OCI-M2 (cell line): ENCODE measurements around the gene ZNF644.

Source experiments
- DNase-seq: peaks from one replicate; lab custom pipeline; 2025; ENCODE audit not compliant: unreplicated experiment; lab: John Stamatoyannopoulos, UW

The ZNF644 gene

GRCh38 chr1:90989302-90989701, 32.5 kb downstream of the ZNF644 start:
- no peak for DNase-seq

DNA sequence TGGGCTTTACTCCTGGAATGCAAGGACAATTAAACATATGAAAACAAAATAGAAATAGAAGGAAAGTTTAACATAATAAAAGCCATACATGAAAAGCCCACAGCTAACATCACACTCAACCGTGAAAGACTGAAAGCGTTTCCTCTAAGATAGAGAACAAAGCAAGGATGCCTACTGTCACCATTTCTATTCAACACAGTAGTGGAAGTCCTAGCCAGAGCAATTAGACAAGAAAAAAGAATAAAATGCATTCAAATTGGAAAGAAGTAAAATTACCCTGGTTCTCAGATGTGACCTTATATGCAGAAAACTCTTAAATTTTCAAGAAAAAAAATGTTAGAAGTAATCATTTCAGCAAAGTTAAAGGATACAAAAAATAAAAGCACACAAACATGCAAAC, 34.0 kb downstream of the ZNF644 start:
- no peak for DNase-seq

DNA sequence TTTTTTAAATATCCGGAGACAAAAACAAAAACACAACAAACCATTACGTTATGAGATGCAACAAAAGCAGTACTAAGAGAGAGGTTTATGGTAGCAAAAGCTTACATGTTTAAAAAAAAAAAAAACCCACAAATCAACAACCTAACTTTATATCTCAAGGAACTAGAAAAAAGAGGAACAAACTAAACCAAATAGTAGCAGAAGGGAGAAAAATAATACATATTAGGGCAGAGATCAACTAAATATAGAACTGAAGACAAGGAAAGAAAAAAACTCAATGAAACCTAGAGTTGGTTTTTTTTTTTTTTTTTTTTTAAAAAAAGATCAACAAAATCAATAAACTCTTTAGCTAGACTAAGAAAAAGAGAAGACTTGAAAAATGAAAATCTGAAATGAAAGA, 34.9 kb downstream of the ZNF644 start:
- DNase-seq, result no peak

DNA sequence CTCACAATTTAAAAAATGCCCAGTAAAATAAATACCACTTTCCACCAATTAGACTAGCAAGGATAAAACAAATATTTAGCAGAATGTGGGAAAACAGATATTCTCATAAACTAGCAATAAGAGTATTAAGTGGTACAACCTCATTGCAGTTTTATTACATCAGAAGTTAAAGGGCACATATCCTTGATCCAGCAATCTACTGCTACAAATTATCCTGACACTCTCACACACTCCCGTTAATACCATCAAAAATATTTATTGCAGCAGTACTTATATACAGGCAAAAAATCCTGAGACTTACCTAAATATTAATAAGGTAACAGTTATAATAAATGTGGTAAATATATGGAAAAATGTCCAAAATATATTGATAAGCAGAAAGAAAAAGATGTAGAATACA, 44.3 kb downstream of the ZNF644 start:
- no peak for DNase-seq

DNA sequence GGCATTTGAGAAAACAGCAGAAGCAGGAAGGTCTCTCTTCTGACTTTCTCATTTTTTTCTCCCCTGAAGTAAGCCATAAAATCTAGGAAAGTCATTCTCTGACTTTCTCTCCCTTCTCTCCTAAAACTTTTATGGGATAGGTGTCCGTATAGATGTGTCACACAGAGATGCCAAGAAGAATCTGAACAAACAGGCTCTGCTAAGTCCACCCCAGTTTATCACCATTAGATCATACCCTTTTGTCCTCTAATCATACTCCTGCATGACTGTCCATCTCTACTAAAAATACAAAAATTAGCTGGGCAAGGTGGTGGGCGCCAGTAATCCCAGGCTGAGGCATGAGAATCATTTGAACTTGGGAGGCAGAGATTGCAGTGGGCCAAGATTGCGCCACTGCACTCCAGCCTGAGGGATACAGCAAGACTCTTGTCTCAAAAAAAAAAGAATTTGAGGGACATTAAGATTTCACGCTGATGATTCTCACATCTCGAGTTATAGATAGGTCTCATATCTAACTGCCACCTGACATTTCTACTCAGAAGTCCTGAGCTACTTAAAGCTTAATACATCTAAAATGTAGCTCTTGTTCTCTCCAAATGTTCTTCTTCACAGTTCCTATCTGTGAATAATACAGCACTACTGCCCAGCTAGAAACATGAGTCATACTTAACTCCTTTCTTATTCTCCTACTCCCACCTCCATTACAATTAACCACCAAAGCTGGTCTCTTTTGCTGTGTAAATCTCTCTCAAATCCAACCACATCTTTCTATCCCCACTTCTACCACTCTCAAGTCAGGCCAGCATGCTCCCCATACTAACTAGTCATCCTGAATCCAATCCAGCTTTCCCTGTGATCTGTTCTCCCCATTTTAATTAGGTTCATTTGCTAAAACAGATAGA, 47.7 kb downstream of the ZNF644 start:
- DNase-seq, result no peak

DNA sequence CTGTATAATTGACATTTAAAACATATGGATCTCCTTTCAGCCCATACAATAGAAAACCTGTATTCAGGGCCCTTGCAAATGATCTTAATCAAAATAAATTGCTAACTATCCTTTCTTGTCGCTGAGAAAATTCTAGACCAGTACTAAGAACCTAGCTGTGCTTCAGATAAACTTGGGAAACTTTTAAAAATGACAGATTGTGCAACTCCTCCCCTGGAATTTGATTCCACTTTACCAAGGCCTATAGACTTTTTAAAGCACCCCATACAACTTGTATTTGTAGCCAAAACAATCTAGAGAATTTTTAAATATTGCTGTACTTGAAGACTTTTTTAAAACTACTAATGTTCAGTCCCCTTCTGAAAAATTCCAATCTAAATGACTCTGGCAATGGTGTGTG, 51.6 kb downstream of the ZNF644 start:
- DNase-seq, result no peak

DNA sequence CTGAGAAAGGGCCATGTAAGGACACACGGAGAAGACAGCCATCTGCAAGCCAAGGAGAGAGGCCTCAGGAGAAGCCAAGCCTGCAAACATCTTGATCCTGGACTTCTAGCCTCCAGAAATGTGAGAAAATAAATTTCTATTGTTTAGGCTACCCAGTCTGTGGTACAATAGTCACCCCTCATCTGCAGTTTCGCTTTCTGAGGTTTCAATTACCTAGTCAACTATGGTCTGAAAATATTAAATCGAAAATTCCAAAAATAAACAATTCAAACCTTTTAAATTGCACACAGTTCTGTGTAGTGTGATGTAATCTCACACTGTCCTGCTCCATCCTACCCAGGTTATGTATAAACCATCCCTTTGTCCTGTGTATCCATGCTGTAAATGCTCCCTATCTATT, 52.6 kb downstream of the ZNF644 start:
- no peak for DNase-seq

DNA sequence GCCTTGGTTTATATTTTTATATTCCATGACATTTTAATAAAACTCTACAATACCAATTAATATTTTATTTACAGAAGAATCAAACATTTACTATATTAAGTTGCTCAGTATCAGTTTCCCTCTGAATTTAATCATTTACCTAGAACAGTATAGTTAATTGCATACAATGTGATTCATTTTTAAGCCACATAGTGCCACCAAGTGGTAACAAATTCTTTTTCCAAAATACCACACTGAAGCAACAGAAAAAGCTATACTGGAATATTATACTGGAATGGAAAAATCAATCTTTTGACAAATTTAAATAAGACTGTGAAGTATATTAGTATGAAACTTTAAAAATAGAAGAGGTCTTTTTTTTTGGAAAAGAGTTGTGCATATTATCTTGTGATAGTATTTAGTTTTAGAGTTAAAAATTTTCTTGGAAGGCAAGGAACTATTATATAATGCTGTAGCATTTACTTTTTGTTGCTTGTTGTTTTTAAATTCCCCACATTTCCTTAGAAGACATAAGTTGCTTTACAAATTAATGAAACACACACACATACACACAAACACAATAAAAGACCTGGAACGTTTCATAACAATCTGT, 57.3 kb downstream of the ZNF644 start:
- DNase-seq, result no peak

GRCh38 chr1:90963651-90964050, 58.2 kb downstream of the ZNF644 start:
- DNase-seq, result no peak

- DNase-seq, result no peak
Measured at GRCh38 chr1:90963236-90963635, 58.6 kb downstream of the ZNF644 start.

GRCh38 chr1:90959352-90960206, 62.3 kb downstream of the ZNF644 start:
- DNase-seq, result no peak

DNA sequence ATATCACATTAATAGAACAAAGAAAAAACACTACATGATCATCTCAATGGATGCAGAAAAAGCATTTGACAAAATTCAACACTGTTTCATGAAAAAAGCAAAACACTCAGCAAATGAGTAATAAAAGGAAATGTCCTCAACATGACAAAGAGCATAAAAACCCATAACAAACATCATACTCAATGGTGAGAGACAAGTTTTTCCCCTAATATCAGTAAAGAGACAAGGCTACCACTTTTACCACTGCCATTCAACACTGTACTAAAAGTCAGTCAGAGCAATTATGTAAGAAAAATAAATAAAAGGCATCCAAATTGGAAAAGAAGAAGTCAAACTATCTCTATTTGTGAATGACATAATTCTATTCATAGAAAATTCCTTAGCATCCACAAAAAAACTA, 64.3 kb downstream of the ZNF644 start:
- no peak for DNase-seq

- DNase-seq, result no peak
Measured at GRCh38 chr1:90955769-90956168, 66.1 kb downstream of the ZNF644 start.

- DNase-seq, result no peak
Measured at GRCh38 chr1:90952906-90953305, 68.9 kb downstream of the ZNF644 start.

DNA sequence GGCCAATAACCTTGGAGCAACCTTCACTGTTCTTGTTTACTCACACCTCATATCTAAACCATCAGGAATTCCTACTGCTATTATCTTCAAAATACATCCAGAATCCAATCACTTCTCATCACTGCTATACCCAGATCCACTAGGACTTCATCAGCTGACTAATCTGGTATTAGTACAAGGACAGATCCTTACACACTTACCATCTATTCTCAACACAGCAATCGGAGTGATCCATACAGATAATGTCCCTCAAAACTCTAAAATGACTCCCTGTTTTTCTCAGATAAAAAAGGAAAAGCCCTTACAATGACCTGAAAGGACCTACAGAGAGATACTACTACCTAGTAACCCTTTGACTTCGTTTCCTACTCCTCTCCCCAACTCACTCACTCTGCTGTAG, 70.8 kb downstream of the ZNF644 start:
- no peak for DNase-seq

GRCh38 chr1:90948301-90948700, 73.5 kb downstream of the ZNF644 start:
- no peak for DNase-seq

DNA sequence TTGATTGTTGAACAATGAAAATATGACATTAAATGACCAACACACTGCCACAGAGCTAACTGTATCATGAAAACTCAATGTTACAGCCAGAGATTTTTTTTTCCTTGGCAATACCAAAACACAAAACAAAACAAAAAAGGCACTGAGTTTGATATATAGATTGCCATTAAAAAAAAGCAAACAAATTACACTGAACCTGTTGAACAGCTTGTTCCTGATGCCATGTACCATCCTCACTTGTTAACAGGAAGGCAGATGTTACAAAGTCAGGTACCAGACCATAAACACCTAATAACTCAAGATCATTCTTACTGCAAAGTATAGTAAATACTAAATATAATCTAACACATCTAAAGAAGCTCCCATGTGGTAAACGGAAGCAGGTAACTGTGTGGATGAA, 75.2 kb downstream of the ZNF644 start:
- no peak for DNase-seq

GRCh38 chr1:90945287-90945686, 76.5 kb downstream of the ZNF644 start:
- DNase-seq, result no peak

DNA sequence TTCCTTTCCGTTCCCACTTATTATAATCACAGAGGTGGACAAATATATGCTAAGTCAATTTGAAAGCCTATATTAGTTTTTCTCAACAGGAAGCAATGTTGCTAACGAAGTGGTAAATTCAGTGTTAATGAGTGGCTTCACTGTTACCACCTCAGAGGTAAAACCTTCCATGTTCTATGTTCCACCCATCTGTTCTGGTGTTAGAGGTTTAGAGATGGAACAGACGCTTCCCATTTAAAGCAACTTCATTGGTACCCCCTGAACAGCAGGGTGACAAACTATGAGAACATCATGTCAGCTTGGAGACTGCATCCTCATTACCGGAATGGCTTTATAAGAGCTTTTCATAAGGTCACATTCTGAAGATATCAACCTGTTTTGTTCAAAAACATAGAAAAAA, 77.9 kb downstream of the ZNF644 start:
- no peak for DNase-seq

DNA sequence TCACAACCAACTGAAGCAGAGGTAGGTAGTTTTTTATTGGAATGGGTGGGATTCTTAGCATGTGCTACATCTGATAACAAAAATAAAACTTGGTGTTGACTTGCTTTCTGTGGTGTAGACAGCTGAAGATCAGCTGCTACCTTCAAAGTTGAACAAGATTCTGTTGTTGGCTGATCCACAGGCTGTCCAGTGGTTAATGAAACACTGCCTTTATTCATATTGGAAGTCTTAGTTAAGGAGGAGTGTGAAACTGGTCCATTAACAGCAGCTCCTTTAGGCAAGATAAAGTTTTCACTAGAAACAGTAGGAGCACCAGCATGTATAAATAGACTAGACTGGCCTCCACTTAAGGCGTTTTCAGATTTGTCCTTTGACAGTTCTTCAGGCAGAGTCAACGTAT, 81.1 kb downstream of the ZNF644 start:
- DNase-seq, result no peak

DNA sequence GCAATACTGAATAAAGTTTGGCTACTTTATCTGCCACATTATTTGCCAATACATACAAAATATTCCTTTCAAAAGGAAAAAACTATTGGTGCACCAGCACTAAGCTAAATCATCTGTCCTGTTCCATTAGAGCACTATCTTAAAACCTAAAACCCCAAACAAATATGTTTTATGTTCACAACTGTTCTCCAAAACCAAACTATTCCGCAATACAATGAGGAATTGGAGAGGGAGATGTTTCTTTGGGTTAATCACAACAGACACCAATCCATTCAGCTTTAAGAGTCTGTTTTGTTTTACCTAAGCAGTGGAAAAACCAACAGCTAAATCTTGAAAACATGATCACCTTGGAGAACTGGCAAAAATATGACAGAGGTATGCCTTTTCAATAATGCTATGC, 85.1 kb downstream of the ZNF644 start:
- DNase-seq, result no peak

- DNase-seq, result no peak
Measured at GRCh38 chr1:90936061-90936460, 85.8 kb downstream of the ZNF644 start.
